GM19239 (cell line): ENCODE data around the gene ALAS2.
"Not testable (repeated sequence)": the region's sequence is repeated elsewhere in the genome, so short reads cannot be mapped to it uniquely, and the experiment has no call there.

Experiments
- DNase-seq: peaks from one replicate; pipeline ENCODE4 v3.0.0; 2011; ENCODE audit warnings: low spot score; ENCODE audit not compliant: insufficient read length
- FAIRE-seq: peaks from 2 replicates; lab custom pipeline; 2011; peaks lifted over from hg19 to GRCh38; lab: Jason Lieb, UNC

ALAS2 gene

DNA sequence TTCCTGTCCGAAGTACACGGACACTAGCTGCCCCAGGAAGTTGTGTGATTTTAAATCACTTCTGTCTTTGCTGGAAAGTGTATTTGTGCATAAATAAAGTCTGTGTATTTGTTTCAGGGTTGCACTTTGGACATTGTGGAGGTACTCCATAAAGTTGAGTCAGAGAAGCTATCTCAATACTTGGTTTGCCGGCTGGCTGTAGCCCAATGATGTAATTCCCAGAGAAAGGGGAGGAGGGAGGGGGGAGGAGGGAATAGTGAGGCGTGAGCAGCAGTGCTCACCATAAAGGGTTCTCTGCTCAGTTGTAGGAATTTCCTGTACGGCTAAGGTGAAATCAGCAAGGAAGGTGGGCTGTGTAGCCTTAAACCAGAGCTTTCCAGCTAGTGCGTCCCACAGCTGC, 23.1 kb downstream of the ALAS2 start:
- DNase-seq (no peak), FAIRE-seq (no peak)

DNA sequence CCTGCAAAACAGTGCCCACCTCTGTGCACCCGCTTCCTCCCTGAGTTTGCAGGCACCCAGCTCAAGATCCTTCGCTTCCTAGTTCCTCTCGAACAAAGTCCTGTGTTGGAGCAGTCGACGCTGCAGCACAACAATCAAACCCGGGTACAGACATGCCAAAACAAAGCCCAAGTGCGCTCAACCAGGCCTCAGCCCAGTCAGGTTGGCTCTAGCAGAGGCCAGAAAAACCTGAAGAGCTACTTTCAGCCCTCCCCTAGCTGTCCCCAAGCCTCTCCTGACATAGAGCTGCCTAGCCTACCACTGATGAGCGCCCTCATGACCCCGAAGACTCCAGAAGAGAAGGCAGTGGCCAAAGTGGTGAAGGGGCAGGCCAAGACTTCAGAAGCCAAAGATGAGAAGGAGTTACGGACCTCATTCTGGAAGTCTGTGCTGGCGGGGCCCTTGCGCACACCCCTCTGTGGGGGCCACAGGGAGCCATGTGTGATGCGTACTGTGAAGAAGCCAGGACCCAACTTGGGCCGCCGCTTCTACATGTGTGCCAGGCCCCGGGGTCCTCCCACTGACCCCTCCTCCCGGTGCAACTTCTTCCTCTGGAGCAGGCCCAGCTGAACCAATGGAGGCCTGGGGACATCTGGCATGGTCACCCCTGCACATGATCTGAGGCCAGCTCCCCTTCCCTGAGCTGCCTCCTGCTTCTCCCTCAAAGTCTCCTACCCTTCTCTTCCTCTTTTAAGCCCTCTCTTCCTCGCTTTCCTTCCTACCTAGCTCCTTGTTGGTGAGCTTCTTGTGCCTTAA, 23.8 kb downstream of the ALAS2 start:
- FAIRE-seq (no peak), DNase-seq (no peak)

DNA sequence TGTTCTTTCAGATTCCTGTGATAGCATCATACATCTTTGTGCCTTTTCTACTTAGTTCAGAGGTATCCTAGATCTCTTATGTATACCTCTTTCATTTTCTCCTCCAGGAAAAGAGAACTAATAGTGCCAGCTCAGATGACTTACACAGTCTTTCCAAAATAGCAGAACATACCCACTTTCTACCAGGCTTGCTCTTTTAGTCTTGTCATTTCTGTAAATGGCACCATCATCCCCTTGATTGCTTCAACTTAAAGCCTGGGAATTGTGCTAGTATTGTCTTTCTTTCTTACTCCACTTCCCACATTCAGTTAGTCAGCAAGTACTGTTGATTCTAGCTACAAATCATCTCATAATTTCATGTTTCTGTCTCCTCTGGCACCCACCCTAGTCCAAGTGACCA, 25.5 kb downstream of the ALAS2 start:
- no peak for FAIRE-seq
- no peak for DNase-seq

DNA sequence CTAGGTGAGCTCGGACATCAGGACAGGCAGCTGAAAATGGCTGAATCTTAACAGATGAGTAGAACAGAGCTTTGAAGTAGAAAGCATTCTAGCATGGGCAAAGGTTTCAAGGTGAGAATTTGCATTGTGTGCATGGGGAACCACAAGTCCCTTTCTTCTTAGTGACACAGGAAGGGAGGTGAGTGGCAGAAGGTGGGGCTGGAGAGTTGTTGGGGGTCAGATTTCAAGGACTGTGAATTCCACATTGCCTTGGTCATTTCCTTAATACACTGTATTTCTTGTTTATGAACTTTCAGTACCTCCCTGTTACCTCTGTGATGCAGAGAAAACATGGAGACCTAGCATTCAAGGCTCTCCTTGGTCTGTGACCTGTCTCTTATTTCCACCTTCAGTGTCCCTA, 26.5 kb downstream of the ALAS2 start:
- FAIRE-seq (no peak), DNase-seq (no peak)

DNA sequence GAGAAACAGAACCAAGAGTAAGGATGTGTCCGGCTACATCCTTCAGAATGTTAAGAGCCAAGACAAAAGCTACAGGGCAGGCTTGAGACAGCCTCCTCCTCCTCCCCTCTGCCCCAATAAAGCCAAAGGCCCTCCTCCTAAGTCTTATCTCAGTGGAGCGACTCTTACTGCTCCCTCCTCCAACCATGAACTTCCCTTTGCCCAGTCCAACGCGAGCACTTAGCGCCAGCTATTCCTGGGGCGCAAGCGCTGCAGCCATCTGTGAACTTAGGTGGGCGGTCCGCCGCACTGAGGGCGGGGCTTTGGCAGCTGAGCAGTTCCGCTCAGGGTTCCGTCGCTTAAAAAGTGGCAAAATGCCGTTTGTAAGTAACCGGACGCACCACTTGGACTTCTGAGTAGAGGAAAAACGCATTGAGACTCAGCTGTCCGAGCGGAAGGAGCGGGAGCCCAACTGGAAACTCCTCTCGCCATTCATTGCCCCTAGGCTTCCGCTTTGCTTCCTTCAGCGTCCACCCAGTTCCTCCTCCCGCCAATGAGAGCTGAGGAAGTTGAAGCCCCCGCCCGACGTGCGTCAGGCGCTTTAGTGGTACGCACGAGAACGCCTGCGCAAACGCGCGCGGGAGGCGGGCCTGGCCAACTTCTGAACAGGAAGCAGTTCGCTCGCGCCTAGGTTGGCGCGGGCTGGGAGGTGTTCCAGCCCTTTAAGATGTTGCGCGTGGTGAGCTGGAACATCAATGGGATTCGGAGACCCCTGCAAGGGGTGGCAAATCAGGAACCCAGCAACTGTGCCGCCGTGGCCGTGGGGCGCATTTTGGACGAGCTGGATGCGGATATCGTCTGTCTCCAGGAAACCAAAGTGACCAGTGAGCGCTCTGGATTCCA, 30.8 kb downstream of the ALAS2 start, which contains the start of gene APEX2:
Gene APEX2 (plus strand): TSS at position 647 of the 882 bp plus-strand sequence. CDS start 60 bp downstream, at position 707.
- FAIRE-seq (peak; percentile 99), DNase-seq (peak; percentile 52)

DNA sequence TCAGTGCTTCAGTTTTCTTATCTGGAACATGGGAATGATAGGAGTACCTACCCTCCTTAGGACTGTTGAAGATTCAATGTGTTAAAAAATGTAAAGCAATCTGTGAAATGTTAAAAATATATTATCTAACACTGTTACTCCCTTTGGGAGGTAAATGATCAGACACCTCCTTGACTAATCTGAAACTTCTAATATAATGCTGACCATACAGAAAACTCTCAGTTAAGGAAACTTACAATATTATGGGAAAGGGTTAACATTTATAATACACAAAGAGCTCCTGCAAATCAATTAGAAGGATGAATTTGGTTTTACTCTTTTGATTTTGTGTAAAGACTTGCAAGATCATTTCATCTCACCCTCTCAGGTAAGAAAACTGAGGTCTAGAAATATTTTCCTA, 35.2 kb downstream of the ALAS2 start:
- FAIRE-seq (no peak), DNase-seq (no peak)

DNA sequence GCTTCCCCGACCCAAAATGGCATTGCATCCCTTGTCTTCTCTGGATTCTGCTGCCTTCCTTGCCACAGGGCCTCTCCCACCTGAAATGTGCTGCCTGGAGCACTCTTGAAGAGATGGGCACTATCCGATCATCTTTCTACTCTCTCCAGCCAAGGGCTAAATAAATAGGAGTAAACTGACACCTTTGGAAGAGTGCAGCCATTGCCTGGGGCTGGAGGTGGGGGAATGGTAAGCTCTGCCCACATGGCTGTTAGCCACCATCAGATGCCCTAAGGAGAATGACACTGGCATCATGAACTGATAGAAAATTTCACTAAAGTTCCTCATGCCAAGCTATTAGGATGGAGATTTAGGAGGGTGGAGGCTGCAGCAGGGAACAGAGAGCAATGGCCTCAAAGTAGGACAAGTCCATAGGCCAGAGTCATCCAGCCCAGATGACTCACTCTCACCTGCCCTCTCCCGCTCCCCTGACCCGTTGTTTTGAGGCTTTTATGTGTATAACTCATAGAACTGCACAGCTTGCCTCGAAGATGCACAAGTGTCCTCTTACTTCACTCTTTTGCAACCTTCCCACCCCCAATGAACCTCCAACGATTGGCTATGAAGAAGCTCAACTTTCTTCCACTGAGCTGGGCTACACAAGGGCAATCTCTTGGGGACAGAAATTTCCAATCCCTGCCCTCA, 36.0 kb downstream of the ALAS2 start:
- FAIRE-seq: peak; percentile 75
- DNase-seq: no peak

DNA sequence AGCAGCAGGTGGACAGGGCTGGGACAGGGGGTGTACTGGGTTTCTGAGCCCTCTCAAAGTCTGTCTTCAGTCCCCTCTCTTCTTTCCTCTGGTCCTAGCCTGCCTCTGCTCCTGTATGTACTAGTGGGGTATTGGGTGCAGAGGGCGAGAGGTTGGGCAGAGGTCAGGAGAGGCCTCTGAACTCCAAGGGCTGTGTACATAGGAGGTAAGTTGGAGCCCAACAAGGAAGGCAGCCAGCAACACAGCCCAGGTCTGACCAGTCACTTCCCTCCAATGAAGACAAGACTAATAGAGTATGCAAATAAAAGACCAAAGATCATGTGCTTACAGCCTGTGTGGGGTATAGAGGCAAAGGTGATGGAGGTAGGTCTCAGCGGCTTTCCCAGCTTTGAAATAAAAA, 36.7 kb downstream of the ALAS2 start, which contains the start of gene PFKFB1:
Gene PFKFB1 (minus strand): TSS at position 90 of the 400 bp plus-strand sequence. CDS start 181 bp downstream, outside the sequence.
- FAIRE-seq (no peak), DNase-seq (no peak)

DNA sequence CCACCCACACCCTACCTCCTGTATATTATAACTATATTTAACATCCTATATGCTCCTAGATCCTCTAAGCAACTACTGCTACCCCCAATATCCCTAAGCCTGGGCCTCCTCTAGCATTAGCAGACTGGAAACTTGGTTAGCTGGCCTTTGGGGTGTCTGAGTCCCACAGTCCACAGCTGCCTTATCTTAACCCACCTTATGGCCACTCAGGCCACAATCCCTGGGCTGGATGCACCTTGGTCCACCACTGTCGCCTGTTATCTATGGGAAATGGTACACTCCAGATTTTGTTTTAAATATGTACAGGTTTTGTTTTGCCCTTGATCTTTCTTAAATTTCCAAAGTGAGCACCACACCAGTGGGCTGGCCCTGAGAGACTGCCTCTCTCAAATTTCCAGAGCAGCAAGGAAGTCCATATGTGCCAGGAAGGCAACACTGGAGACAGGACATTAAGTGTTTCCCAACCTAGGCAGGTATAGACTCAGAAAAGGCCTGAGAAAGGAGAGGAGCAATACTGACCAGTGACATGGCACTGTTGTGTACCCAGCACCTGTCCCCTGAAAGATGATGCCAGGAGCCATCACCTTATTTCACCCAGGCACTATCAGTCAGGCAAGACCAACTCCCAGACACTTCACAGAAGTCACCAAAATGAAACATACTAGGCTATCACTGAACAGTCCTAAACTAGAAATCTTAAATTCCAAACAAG, 37.7 kb downstream of the ALAS2 start:
- DNase-seq: no peak
- no peak for FAIRE-seq

DNA sequence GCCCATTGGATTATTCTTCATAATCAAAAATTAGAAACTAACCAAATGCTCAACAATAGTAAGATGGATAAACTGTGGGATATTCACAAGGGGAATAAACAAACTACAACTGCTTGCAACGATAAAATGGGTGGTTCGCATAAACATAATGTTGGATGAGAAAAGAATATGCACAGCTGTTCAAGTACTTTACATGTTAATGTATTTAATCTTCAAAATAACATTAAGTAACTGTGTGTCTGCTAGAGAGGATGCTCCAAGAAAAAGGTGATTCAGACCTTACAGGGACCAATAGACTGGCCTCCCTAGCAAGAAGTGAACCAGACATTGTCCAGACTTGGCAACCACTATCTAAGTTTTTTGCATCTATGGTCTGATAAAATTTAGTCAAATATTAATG, 39.1 kb downstream of the ALAS2 start:
- DNase-seq: no peak
- FAIRE-seq: no peak

DNA sequence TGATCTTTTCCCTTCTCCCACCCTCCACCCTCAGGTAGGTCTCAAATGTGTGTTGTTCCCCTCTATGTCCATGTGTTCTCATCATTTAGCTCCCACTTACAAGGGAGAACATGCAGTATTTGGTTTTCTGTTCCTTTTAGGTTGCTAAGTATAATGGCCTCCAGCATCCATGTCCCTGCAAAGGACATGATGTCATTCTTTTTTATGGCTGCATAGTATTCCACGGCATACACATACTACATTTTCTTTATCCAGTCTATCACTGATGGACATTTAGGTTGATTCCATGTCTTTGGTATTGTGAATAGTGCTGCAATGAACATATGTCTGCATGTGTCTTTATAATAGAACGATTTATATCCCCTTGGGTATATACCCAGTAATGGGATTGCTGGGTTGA, 47.5 kb downstream of the ALAS2 start:
- not testable (repeated sequence) for FAIRE-seq, DNase-seq

DNA sequence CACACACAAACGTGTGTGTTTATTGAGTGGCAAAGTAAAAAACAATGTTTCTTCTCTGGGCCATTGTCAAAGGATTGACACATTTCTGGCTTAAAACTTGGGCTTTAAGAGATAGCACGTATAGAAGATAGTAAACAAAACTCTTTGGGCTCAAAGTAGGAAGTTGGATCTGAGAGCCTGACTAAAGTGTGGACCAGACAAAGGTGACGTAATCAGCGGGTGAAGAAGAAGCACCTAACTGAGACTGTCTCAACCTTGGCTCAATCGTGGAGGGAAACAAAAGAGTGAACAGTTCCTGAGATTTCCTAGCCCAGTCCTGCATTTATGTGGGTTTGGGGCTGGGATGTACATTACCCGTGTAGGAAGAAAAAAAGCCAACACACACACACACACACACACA, 50.4 kb downstream of the ALAS2 start:
- DNase-seq: no peak
- no peak for FAIRE-seq

DNA sequence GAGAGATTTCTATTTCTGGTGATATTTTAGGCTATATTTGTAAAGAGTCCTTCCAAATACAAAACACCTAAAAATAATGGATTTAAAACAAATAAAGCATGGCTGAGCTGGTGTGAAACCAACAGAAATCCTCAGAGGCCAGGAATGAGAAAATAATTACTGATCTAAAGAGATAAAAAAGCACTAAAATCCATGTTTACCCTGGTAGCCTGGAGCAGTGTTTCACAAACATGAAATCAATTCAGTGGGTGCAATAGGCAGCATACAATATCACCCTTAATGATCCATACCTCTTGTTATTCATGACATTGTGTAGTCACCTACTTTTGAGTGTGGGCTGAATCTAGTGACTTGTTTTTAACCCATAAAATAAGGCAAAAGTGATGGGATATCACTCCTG, 51.3 kb downstream of the ALAS2 start:
- DNase-seq (no peak), FAIRE-seq (no peak)

DNA sequence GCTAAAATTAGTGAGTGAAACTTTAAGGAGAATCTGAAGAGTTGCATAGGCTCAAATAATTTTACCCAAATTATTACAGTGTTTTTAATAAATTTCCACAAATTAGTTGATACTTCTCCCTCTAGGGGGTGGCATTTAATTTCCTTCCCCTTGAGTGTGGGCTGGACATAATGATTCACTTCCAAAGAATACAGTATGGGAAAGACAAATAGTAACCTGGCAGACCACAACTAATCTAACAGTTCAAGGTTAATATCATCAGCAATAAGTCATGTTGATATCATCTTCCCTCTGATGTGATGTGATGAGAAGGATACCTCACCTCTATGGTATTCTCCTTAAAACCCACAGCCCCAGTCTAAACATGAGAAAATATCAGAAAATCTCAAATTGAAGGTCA, 52.3 kb downstream of the ALAS2 start:
- DNase-seq (no peak), FAIRE-seq (no peak)

DNA sequence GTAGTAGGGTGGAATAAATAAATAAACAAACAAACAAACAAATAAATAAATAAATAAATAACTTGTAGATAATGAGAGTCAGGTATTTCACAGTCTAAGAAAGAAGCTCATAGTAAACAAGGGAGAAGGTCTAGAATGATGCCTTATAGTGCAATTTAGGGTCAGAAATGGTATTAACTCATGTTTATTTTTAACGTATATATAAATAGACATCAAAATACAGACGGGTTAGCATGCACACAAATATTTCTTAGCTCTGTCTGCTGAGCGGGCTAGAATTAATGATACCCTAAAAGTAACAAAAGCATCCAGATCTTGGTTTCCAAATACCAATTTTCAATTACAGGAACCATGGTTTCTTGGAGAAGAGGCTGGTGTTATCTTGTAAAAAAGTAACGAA, 53.4 kb downstream of the ALAS2 start:
- no peak for FAIRE-seq
- DNase-seq: no peak

DNA sequence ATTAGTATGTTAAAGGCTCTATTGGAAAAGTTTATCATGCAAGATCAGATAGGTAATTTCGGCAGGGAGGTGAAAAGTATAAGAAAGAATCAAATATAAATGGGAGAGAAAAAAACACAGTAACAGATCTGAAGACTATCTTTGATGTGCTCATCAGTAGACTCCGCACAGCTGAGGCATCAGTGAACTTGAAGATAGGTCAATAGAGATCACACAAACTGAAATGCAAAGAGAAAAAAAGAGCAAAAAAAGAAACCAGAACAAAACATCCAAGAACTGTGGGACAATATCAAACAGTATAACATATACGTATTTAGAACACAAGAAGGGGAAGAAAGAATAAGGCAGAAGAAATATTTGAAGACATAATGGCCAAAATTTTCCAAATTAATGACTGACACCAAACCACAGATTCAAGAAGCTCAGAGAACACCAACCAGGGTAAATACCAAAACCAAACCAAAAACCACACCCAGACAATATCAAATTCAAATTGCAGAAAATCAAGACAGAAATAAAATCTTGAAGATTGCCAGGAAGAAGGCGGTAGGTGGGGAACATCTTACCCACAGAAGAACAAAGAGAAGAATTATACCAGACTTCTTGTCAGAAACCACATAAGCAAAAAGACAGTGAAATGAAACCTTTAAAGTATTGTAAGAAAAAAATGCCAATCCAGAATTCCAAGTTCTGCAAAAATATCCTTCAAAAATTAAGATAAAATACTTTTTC, 65.8 kb downstream of the ALAS2 start:
- DNase-seq (no peak), FAIRE-seq (no peak)

DNA sequence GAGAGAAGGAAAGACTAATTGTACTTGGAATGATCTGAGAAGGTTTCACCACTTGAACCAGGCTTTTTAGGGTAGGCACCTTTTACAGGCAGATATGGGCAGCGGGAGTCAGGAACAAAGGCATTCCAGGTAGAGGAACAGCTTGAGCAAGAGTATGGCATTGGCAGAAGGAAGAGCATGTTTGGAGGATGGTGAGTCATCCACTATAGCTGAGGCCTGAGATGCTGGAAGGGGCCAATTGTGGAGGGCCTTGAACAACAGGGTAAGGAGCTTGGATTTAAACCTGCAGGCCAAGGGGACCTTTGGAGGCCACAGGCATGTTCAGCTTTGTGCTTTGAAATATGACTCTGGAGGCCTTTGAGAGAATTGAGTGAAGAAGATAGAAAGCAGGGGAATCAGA, 69.0 kb downstream of the ALAS2 start:
- no peak for FAIRE-seq
- no peak for DNase-seq
